GM12874 (cell line): Measurements from ENCODE around the gene NECTIN2.
A peak's percentile ranks its signal among the peaks of the same experiment; 100 is the strongest.

Experiments used
- TF ChIP-seq, protein P1 (sequence below): IDR thresholded peaks from 2 replicates; pipeline ENCODE4 v1.5.1; 2011; ENCODE audit warnings: low read depth, mild to moderate bottlenecking, control low read depth, low read length, moderate library complexity; ENCODE audit not compliant: insufficient read depth

The NECTIN2 gene

DNA sequence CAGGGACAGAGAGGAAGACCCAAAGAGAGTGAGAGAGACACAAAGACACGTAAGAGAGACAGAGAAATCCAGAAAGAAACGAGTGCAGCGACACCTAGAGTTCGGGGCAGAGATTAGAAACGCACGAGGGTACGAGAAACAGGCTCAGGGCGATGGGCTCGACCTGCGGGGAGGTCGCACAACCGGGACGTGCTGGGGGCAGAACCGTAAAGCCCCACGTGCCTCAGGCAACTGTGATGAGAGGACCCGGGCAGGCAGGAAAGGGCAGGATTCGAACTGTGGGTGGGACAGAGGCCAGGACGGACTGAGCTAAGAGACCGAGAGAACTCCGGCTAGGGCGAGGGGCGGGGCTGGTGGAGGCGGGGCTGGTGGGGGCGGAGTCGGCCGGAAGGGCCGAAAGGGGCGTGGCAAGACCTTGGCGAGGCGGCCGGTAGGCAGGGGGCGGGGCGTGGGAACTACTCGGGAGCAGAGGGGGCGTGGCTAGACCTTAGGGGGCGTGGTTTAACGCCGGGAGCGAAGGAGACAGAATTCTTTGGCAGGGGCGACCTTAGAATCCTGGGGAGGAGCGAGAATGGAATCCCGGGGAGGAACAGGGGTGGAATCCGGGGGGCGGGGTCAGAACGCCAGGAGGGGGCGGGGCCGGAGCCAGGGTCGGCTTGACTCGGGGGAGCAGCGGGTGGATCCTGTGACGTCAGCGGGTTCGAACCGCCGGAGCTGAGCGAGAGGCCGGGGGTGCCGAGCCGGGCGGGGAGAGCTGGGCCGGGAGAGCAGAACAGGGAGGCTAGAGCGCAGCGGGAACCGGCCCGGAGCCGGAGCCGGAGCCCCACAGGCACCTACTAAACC, at the start of gene NECTIN2:
NECTIN2 (plus strand) TSS at position 686 of the 843 bp plus-strand sequence. CDS start 229 bp downstream, outside the sequence.
- TF ChIP-seq, protein P1, sequence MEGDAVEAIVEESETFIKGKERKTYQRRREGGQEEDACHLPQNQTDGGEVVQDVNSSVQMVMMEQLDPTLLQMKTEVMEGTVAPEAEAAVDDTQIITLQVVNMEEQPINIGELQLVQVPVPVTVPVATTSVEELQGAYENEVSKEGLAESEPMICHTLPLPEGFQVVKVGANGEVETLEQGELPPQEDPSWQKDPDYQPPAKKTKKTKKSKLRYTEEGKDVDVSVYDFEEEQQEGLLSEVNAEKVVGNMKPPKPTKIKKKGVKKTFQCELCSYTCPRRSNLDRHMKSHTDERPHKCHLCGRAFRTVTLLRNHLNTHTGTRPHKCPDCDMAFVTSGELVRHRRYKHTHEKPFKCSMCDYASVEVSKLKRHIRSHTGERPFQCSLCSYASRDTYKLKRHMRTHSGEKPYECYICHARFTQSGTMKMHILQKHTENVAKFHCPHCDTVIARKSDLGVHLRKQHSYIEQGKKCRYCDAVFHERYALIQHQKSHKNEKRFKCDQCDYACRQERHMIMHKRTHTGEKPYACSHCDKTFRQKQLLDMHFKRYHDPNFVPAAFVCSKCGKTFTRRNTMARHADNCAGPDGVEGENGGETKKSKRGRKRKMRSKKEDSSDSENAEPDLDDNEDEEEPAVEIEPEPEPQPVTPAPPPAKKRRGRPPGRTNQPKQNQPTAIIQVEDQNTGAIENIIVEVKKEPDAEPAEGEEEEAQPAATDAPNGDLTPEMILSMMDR: peak; percentile 66

DNA sequence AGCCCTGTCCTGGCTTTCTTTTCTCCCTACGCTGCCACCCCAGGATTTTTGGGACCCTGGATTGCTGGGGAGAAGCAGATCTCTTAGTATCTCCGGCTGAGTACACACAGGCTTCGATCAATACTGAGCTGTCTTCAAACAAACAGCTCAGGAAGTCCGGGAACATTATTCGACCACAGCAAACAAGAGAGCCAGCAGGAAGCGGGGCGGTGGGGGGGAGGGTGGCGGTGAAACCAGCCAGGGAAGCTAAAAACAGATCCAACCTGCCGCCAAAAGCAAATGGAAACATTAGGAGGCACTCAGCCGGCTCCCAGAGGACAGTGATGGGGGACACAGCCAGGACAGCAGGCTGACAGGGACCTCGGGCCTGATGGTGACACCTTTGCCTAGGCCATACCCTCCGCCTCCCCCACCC, 49.4 kb upstream of the NECTIN2 start:
- TF ChIP-seq, protein P1: no peak

DNA sequence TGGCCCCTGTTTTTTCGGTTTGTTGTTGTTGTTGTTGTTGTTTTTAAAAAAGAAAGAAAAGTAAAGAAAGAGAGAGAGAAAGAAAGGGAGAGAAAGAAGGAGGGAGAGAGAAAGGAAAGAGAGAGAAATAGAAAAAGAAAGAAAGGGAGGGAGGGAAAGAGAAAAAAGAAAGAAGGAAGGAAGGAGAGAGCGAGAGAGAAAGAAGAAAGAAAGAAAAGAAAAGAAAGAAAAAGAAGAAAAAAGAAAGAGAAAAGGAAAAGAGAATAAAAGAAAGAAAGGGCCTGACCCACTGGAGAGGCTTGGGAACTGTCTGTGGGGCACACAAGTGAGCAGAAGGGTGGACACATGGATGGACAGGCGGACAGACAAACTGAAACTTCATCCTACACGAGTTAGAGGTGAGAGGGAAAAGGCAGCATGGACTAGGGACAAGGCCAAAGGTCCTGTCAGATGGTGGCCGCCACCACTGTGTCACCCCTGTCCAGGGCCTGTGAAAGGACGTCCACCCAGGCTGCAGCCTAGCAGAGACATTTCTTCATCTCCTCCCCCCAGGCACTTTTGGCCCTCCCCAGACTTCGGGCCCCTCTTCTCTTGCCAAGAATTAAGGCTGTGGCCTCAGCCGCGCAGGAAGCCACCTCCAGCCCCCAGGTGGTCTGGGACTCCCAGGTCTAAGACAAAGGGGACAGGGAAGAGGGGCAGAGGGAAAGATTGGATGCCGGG, 46.3 kb upstream of the NECTIN2 start:
- TF ChIP-seq, protein P1: no peak

DNA sequence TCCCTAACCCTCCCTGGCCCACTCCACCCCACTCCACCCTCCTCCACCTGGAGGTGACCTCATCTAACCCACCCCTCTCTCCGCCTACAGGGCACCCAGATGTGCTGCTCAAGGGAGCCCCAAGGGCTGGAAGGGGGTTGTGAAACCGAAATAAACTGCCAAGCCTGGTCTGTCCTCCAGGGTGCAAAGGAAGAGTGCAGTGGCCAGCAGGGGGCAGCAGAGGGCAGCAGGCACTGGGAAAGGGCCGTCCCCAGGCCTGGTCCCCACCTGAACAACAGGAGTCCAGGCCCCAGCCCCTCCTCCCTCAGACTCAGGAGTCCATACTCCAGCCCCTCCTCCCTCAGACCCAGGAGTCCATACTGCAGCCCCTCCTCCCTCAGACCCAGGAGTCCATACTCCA, 45.6 kb upstream of the NECTIN2 start:
- TF ChIP-seq, protein P1: peak; percentile 98

DNA sequence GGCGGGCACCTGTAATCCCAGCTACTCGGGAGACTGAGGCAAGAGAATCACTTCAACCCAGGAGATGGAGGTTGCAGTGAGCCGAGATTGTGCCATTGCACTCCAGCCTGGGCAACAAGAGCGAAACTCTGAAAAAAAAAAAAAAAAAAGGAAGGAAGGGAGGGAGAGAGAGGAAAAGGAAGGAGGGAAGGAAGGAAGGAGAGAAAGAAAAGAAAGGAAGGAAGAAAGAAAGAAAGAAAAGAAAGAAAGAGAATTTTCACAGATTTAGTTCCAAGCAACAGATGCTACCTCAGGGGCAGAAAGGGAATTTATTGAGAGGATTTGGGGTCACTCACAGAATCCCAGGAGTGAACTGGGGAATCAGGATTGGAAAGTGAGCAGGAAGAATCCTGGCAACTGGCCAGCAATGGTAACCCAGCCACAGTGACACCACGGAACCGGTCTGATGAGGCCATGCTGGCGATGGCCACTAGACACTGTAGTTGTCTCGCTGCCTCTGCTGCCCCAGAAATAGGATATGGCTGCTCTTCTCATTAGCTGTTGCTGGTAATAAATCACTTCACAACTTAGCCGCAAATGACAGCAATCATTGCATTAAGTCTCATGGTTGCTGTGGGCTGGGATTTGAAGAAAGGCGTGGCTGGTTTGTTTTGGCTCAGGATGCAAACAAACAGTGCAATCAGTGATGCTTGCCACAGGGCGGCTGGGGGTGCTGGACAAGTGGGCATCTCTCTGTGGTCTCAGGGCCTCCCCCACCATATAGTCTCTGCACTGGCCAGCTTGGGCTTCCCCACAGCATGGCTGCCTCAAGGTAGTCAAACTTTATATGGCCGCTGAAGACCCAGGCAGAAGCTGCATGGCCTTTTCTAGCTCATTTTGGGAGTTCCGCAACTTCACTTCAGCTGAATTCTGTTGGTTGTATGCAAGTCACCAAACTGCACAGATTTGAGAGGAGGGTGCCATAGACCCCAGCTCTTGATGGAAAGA, 42.4 kb upstream of the NECTIN2 start:
- TF ChIP-seq, protein P1: no peak

DNA sequence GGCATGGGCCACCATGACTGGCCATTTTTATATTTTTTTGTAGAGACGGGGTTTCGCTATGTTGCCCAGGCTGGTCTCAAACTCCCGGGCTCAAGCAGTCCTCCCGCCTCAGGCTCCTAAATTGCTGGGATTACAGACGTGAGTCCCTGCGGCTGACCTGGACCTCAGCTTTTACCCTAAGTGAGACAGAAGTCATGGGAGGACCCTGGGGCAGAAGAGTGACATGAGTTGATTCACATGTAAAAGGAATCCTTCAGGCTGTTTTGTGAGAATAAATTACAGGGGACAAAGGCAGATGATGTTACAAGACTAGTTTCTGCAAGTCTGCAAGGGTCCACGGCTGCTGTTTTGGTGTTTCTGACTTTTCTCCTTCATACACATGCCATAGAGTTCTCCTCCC, 39.8 kb upstream of the NECTIN2 start:
- TF ChIP-seq, protein P1: no peak

DNA sequence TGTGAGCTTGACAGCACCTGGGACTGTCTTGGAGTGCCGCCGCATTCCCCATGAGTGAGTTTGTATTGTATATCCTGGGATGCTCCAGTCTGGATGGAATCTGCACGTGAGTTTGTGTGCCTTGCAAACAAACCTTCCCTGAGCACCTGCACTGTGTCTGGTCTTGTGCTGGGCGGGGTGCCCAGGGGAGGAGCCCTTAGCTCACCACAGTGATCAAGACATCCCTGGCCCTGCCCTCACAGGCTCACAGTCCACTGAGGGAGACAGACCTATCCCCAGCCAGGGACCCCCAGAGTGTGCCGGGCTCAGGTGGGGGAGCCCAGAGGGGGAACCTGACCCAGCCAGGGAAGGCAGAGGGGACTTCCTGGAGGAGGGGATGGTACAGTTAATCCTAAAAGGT, 38.9 kb upstream of the NECTIN2 start:
- TF ChIP-seq, protein P1: no peak
